ENCODE measurements around the gene DBR1.
A peak's percentile ranks its signal among the peaks of the same experiment; 100 is the strongest.

DBR1 gene, protein sequence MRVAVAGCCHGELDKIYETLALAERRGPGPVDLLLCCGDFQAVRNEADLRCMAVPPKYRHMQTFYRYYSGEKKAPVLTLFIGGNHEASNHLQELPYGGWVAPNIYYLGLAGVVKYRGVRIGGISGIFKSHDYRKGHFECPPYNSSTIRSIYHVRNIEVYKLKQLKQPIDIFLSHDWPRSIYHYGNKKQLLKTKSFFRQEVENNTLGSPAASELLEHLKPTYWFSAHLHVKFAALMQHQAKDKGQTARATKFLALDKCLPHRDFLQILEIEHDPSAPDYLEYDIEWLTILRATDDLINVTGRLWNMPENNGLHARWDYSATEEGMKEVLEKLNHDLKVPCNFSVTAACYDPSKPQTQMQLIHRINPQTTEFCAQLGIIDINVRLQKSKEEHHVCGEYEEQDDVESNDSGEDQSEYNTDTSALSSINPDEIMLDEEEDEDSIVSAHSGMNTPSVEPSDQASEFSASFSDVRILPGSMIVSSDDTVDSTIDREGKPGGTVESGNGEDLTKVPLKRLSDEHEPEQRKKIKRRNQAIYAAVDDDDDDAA

GRCh38 chr3:138174421-138175131, at the start of gene DBR1:
Gene DBR1 (minus strand): TSS chr3:138174921. CDS start chr3:138174795, 126 bp downstream.
- Histone ChIP-seq H3K4me3 (replicated peaks; ENCODE audit: low read depth, low read length) (peak within 1 kb of the TSS; percentile 83), H3K36me3 (ENCODE audit: control insufficient read depth, insufficient read depth, low read length) (no peaks in the 10 kb centered on the region; the same call in 1 of the 2 replicates), H3K27me3 (replicated peaks; ENCODE audit: control insufficient read depth, insufficient read depth, low read length) (no peaks in the 10 kb centered on the region)
- TF ChIP-seq, protein P1, sequence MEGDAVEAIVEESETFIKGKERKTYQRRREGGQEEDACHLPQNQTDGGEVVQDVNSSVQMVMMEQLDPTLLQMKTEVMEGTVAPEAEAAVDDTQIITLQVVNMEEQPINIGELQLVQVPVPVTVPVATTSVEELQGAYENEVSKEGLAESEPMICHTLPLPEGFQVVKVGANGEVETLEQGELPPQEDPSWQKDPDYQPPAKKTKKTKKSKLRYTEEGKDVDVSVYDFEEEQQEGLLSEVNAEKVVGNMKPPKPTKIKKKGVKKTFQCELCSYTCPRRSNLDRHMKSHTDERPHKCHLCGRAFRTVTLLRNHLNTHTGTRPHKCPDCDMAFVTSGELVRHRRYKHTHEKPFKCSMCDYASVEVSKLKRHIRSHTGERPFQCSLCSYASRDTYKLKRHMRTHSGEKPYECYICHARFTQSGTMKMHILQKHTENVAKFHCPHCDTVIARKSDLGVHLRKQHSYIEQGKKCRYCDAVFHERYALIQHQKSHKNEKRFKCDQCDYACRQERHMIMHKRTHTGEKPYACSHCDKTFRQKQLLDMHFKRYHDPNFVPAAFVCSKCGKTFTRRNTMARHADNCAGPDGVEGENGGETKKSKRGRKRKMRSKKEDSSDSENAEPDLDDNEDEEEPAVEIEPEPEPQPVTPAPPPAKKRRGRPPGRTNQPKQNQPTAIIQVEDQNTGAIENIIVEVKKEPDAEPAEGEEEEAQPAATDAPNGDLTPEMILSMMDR (IDR thresholded peaks at IDR 0.05; ENCODE audit: insufficient read depth, low read length, poor library complexity, severe bottlenecking), result no peak
- peak; percentile 90 for DNase-seq (ENCODE audit: extremely low read depth, insufficient read length)

- H3K36me3 ChIP-seq (ENCODE audit: control insufficient read depth, insufficient read depth, low read length), result peaks cover 11% of the 10 kb centered on the region
These were observed 48.2 kb upstream of the DBR1 start for GRCh38 chr3:138222942-138223287.

DNA sequence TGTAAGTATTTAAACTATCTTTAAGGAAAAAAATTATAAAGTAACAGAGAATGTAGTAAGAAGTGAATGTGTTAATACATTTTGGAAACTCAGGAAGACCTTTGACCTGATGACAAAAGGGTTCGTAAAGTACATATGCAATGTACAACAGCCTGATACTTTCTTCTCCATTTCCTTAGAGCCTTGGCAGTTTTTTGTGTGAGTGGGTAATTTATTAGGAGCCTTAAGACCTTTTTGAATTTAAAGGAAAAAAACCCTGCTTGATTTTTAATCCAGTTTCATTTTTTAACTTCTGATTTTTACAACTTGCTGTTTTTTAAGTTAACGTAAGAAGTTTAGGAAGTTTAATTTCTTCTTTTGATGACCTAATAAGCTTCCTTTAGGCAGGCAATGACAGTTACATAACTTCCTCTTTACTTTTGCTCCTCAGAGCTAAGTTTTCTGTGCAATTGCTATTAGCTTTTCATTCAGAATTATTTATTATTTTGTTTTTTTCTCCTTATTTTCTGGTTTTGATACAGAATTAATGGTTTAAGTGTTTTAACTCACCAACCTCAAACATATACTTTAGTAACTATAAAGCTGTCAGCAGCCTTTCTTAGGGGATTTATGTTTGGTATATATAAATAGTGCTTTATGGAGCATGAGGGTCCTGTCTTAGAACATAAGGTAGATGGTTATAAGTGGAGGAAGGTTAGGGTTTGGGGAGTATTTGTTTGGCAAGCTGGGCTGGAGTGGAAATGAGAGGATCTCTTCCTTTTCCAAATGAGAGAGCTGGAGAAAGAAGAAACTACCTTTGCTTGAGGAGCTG, 47.6 kb upstream of the DBR1 start:
- TF ChIP-seq, protein P1 (IDR thresholded peaks at IDR 0.05; ENCODE audit: insufficient read depth, low read length, poor library complexity, severe bottlenecking), result no peak

More at GRCh38 chr3:138222942-138223287, 48.2 kb upstream of the DBR1 start:
- H3K4me3 ChIP-seq (replicated peaks; ENCODE audit: low read depth, low read length), result no peak overlapping the region
- H3K27me3 ChIP-seq (replicated peaks; ENCODE audit: control insufficient read depth, insufficient read depth, low read length), result no peaks in the 10 kb centered on the region
- TF ChIP-seq, protein P1 (IDR thresholded peaks at IDR 0.05; ENCODE audit: insufficient read depth, low read length, poor library complexity, severe bottlenecking), result no peak
- DNase-seq (ENCODE audit: extremely low read depth, insufficient read length), result no peak

GRCh38 chr3:138220788-138221187, 46.1 kb upstream of the DBR1 start:
- Histone ChIP-seq H3K4me3 (replicated peaks; ENCODE audit: low read depth, low read length) (no peak overlapping the region), H3K27me3 (replicated peaks; ENCODE audit: control insufficient read depth, insufficient read depth, low read length) (no peaks in the 10 kb centered on the region), H3K36me3 (ENCODE audit: control insufficient read depth, insufficient read depth, low read length) (peaks cover 11% of the 10 kb centered on the region)
- no peak for DNase-seq (ENCODE audit: extremely low read depth, insufficient read length)
- TF ChIP-seq, protein P1 (IDR thresholded peaks at IDR 0.05; ENCODE audit: insufficient read depth, low read length, poor library complexity, severe bottlenecking), result no peak

More for the DNA sequence above, 47.6 kb upstream of the DBR1 start:
- Histone ChIP-seq H3K4me3 (replicated peaks; ENCODE audit: low read depth, low read length) (no peak overlapping the region), H3K27me3 (replicated peaks; ENCODE audit: control insufficient read depth, insufficient read depth, low read length) (no peaks in the 10 kb centered on the region), H3K36me3 (ENCODE audit: control insufficient read depth, insufficient read depth, low read length) (peaks cover 11% of the 10 kb centered on the region)
- no peak for DNase-seq (ENCODE audit: extremely low read depth, insufficient read length)

DNA sequence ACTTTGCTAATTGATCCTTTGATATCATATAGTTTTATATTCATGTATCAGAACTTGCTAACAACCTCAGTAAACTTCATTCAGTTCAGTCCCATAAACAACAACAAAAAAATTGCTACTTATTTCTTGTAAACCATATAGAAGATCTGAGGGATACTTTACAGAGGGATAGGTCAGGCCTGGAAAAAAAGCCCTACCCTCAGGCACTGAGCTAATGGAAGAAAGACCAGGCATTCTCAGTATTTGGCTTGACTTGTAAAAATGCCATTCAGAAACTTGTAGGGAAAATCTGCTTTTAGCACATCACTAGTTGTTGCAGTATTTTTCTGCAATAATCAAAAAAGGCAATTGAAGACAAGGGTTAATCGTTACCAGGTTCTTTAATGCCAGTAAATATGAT, 45.5 kb upstream of the DBR1 start:
- peaks cover 11% of the 10 kb centered on the region for H3K36me3 ChIP-seq (ENCODE audit: control insufficient read depth, insufficient read depth, low read length)
- no peaks in the 10 kb centered on the region for H3K27me3 ChIP-seq (replicated peaks; ENCODE audit: control insufficient read depth, insufficient read depth, low read length)
- no peak overlapping the region for H3K4me3 ChIP-seq (replicated peaks; ENCODE audit: low read depth, low read length)
- TF ChIP-seq, protein P1 (IDR thresholded peaks at IDR 0.05; ENCODE audit: insufficient read depth, low read length, poor library complexity, severe bottlenecking), result no peak
- DNase-seq (ENCODE audit: extremely low read depth, insufficient read length), result no peak
